GM19351 (cell line): ENCODE results near the gene UBN2.
"Not testable (repeated sequence)": the region's sequence is repeated elsewhere in the genome, so short reads cannot be mapped to it uniquely, and the experiment has no call there.

Experiments
- ATAC-seq: cut with Tn5 transposase; IDR thresholded peaks from one replicate; pipeline ENCODE4 v1.9.1; 2021; ENCODE audit warnings: mild to moderate bottlenecking, moderate library complexity; ENCODE audit not compliant: unreplicated experiment

Gene UBN2

GRCh38 chr7:139294241-139294640 lies 63.2 kb downstream of the UBN2 start:
- no peak for ATAC-seq

- ATAC-seq = no peak
These were observed 64.0 kb downstream of the UBN2 start for GRCh38 chr7:139294951-139295575.

GRCh38 chr7:139297795-139298194 lies 66.8 kb downstream of the UBN2 start:
- ATAC-seq = no peak

- ATAC-seq = no peak
These were observed 68.3 kb downstream of the UBN2 start for GRCh38 chr7:139299296-139299695.

- no peak for ATAC-seq
These were observed 69.4 kb downstream of the UBN2 start for GRCh38 chr7:139300390-139300789.

GRCh38 chr7:139304517-139304916 lies 73.5 kb downstream of the UBN2 start:
- no peak for ATAC-seq

GRCh38 chr7:139317939-139318505 lies 87.0 kb downstream of the UBN2 start:
- no peak for ATAC-seq

- no peak for ATAC-seq
These were observed 90.2 kb downstream of the UBN2 start for GRCh38 chr7:139321071-139321745.

GRCh38 chr7:139324709-139325108 lies 93.7 kb downstream of the UBN2 start:
- not testable (repeated sequence) for ATAC-seq

- no peak for ATAC-seq
These were observed 97.3 kb downstream of the UBN2 start for GRCh38 chr7:139328375-139328774.

- no peak for ATAC-seq
These were observed 98.1 kb downstream of the UBN2 start for GRCh38 chr7:139329119-139329518.

- no peak for ATAC-seq
These were observed 99.4 kb downstream of the UBN2 start for GRCh38 chr7:139330333-139331030.

- no peak for ATAC-seq
These were observed 101.8 kb downstream of the UBN2 start for GRCh38 chr7:139332697-139333359.

GRCh38 chr7:139333443-139333842 lies 102.4 kb downstream of the UBN2 start:
- not testable (repeated sequence) for ATAC-seq

- ATAC-seq = no peak
These were observed 103.5 kb downstream of the UBN2 start for GRCh38 chr7:139334399-139335150.

GRCh38 chr7:139339025-139339424 lies 108.0 kb downstream of the UBN2 start:
- ATAC-seq = no peak

- ATAC-seq = no peak
These were observed 108.6 kb downstream of the UBN2 start for GRCh38 chr7:139339698-139340036.

- ATAC-seq = peak; percentile 73
These were observed 109.2 kb downstream of the UBN2 start for GRCh38 chr7:139340037-139340807.

GRCh38 chr7:139340808-139341057 lies 109.7 kb downstream of the UBN2 start:
- ATAC-seq = no peak
